Measurements from ENCODE around the gene ADAMTS18. TPM values are rescaled to one million over a fixed set of nuclear protein-coding genes. Genes with fewer than 3 reads are reported as not detected.

Gene ADAMTS18
- polyA plus RNA-seq, 1 of the 3 experiments (the other 2 are of a cell fraction), result under 0.01 TPM

DNA sequence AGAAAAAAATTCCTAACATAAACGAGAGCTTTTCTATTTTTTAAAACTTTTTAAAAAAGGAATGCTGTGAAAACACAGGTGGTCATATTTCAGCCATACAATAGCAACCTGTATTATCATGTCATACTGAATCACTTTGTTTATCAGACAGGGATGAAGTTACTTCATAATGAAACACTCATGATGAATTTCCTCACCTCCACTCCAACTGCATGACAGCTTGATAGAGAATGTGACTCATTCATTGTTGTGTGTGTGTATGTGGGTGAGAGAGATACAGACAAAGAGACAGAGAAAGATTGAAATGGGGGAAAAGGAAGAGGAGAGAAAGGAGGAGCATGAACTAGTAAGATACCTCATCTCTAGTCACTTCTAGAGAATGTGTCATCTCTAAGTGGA, 126.7 kb downstream of the ADAMTS18 start (continued):
- TF ChIP-seq, protein P1, sequence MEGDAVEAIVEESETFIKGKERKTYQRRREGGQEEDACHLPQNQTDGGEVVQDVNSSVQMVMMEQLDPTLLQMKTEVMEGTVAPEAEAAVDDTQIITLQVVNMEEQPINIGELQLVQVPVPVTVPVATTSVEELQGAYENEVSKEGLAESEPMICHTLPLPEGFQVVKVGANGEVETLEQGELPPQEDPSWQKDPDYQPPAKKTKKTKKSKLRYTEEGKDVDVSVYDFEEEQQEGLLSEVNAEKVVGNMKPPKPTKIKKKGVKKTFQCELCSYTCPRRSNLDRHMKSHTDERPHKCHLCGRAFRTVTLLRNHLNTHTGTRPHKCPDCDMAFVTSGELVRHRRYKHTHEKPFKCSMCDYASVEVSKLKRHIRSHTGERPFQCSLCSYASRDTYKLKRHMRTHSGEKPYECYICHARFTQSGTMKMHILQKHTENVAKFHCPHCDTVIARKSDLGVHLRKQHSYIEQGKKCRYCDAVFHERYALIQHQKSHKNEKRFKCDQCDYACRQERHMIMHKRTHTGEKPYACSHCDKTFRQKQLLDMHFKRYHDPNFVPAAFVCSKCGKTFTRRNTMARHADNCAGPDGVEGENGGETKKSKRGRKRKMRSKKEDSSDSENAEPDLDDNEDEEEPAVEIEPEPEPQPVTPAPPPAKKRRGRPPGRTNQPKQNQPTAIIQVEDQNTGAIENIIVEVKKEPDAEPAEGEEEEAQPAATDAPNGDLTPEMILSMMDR (IDR thresholded peaks at IDR 0.05), result no peak
- TF ChIP-seq, protein P2, sequence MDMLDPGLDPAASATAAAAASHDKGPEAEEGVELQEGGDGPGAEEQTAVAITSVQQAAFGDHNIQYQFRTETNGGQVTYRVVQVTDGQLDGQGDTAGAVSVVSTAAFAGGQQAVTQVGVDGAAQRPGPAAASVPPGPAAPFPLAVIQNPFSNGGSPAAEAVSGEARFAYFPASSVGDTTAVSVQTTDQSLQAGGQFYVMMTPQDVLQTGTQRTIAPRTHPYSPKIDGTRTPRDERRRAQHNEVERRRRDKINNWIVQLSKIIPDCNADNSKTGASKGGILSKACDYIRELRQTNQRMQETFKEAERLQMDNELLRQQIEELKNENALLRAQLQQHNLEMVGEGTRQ (IDR thresholded peaks at IDR 0.05; ENCODE audit: borderline replicate concordance, low read depth, low read length), result no peak
- no peak for TF ChIP-seq POLR2AphosphoS5 (IDR thresholded peaks at IDR 0.05; ENCODE audit: low read depth, low read length)
- TF ChIP-seq EZH2phosphoT487 (IDR thresholded peaks at IDR 0.05; ENCODE audit: borderline replicate concordance, low read depth), result no peak

DNA sequence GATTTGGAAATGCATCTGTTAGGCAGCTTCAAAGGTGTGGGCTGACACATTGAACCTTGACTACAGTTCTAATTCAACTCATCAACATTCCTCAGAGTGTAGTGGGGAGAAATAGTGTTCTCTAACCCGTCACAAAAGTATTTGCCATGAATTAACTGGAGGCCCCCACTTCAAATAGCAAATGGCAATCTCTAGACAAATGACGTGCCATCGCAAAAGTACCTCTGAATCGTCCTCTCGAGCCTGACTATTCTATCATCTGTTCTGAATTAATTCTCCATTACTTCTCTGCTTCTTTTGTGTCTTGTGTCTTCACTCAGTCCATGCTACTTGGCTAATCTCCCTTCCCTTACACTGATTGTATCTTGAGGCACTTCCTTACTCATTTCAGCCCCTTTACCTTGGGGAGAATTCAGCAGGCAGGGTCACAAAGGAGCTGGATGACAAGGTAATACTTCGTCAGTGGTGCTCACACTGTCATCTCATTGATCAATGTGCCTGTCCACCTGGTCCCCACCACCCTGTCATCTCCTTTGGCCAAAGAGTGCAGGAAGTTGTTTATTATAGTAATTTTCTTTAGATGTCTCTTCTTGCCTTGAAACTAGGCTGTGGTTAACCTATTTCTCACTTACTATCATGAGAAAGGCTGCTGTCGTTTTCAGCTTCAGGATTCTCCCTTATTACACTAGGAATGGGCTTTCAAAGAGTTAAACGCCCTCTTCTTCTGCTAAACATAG, 127.2 kb downstream of the ADAMTS18 start:
- no peak for DNase-seq
- no peaks in the 10 kb centered on the region for H3K79me2 ChIP-seq (ENCODE audit: insufficient read depth)
- no peaks in the 10 kb centered on the region for H3K36me3 ChIP-seq (replicated peaks in 1 of 2; ENCODE audit: control insufficient read depth in 1 of 2, insufficient read depth in 2 of 2, low read length in 1 of 2)
- POLR2A ChIA-PET, result no interaction called here
- no peak for TF ChIP-seq TAF1 (IDR thresholded peaks at IDR 0.05; ENCODE audit: borderline replicate concordance, low read depth, low read length)
- no peak for TF ChIP-seq YY1 (IDR thresholded peaks at IDR 0.05; ENCODE audit: low read depth)
- no peak for TF ChIP-seq GATA2 (CRISPR knock-in tag; IDR thresholded peaks at IDR 0.05)
- no peak for TF ChIP-seq RCOR1 (IDR thresholded peaks at IDR 0.05; ENCODE audit: low read length)
- TF ChIP-seq, protein P3, sequence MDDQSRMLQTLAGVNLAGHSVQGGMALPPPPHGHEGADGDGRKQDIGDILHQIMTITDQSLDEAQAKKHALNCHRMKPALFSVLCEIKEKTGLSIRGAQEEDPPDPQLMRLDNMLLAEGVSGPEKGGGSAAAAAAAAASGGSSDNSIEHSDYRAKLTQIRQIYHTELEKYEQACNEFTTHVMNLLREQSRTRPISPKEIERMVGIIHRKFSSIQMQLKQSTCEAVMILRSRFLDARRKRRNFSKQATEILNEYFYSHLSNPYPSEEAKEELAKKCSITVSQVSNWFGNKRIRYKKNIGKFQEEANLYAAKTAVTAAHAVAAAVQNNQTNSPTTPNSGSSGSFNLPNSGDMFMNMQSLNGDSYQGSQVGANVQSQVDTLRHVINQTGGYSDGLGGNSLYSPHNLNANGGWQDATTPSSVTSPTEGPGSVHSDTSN (IDR thresholded peaks at IDR 0.05), result no peak
- TF ChIP-seq, protein P4, sequence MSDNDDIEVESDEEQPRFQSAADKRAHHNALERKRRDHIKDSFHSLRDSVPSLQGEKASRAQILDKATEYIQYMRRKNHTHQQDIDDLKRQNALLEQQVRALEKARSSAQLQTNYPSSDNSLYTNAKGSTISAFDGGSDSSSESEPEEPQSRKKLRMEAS (IDR thresholded peaks at IDR 0.05; ENCODE audit: low read depth), result no peak
- no peak for TF ChIP-seq POLR2AphosphoS5 (IDR thresholded peaks at IDR 0.05; ENCODE audit: low read depth, low read length)
- TF ChIP-seq SMC3 (IDR thresholded peaks at IDR 0.05; ENCODE audit: low read depth, low read length), result no peak
- TF ChIP-seq FOXM1 (IDR thresholded peaks at IDR 0.05; ENCODE audit: low read depth), result no peak
- TF ChIP-seq NFIC (IDR thresholded peaks at IDR 0.05; ENCODE audit: borderline replicate concordance), result no peak
- no peak for TF ChIP-seq CHD2 (IDR thresholded peaks at IDR 0.05; ENCODE audit: low read length, partially characterized antibody)
- TF ChIP-seq TEAD4 (IDR thresholded peaks at IDR 0.05; ENCODE audit: borderline replicate concordance, insufficient read depth), result no peak
- TF ChIP-seq ELF1 (IDR thresholded peaks at IDR 0.05), result no peak
- no peak for TF ChIP-seq RFX5 (IDR thresholded peaks at IDR 0.05; ENCODE audit: low read length)
- no peak overlapping the region for H2AFZ ChIP-seq (ENCODE audit: low read depth)
- H3K9me3 ChIP-seq, result no peaks in the 10 kb centered on the region
- no peak overlapping the region for H3K4me3 ChIP-seq (ENCODE audit: low read depth in 2 of 2, low read length in 1 of 2)
- H3F3A ChIP-seq (replicated peaks; ENCODE audit: insufficient read depth), result peaks cover 8% of the 10 kb centered on the region
- no peak overlapping the region for H3K9ac ChIP-seq
- H3K4me1 ChIP-seq (ENCODE audit: control insufficient read depth in 1 of 2, insufficient read depth in 2 of 2, low read depth in 1 of 2, low read length in 1 of 2), result no peaks in the 10 kb centered on the region
- no peak overlapping the region for H3K27ac ChIP-seq (ENCODE audit: low read depth in 2 of 2, low read length in 1 of 2)
- H3K27me3 ChIP-seq (ENCODE audit: insufficient read depth), result no peaks in the 10 kb centered on the region
- no peaks in the 10 kb centered on the region for H4K20me1 ChIP-seq (ENCODE audit: insufficient read depth)
- no peaks in the 10 kb centered on the region for H3K9me2 ChIP-seq
- H3K4me2 ChIP-seq, result no peak overlapping the region
- CTCF ChIA-PET, result interaction anchor here (0.8 kb wide), 1 partner anchor 21 kb away, joined by 3 read pairs; no protein-coding TSS in a partner anchor
- WGBS (ENCODE audit: low lambda C conversion rate), result 73% methylated on average over 8 of the region's 8 CpGs
